SK-N-SH (cell line): ENCODE results near the gene TEKT5.

Experiments
- CTCF ChIP-seq: fragments of 200-600 bp; sonication (generic); IDR thresholded peaks from 2 replicates; pipeline ENCODE4 v1.6.1; 2017; ENCODE audit warnings: antibody characterized with exemption, mild to moderate bottlenecking, moderate library complexity
- EP300 ChIP-seq, 2 experiments: IDR thresholded peaks; 2 replicates each; pipeline versions ENCODE4 v1.4.0 to v1.6.1; 2012; ENCODE audit warnings: borderline replicate concordance in 1 of 2, low read depth in 1 of 2, low read length in 1 of 2
- IRF3 ChIP-seq: fragments of 150-350 bp; IDR thresholded peaks from 2 replicates; pipeline ENCODE4 v1.6.1; 2016; ENCODE audit warnings: mild to moderate bottlenecking, low read depth, low read length
- MAX ChIP-seq: IDR thresholded peaks from 2 replicates; pipeline ENCODE4 v1.4.0; 2012; ENCODE audit warnings: low read depth
- MXI1 ChIP-seq: IDR thresholded peaks from 2 replicates; pipeline ENCODE4 v1.6.1; 2012; ENCODE audit warnings: mild to moderate bottlenecking, low read depth, low read length, improper control_type of control experiment
- NFIC ChIP-seq: IDR thresholded peaks from 2 replicates; pipeline ENCODE4 v1.4.0; 2012; ENCODE audit warnings: borderline replicate concordance
- RAD21 ChIP-seq: IDR thresholded peaks from 2 replicates; pipeline ENCODE4 v1.6.1; 2012; ENCODE audit warnings: mild to moderate bottlenecking, low read length
- RCOR1 ChIP-seq: fragments of 150-350 bp; IDR thresholded peaks from 2 replicates; pipeline ENCODE4 v1.6.1; 2017; ENCODE audit warnings: antibody characterized with exemption, low read length
- REST ChIP-seq: IDR thresholded peaks from 2 replicates; pipeline ENCODE4 v1.6.1; 2012; ENCODE audit warnings: mild to moderate bottlenecking, low read depth, low read length, moderate library complexity
- RFX5 ChIP-seq: IDR thresholded peaks from 2 replicates; pipeline ENCODE4 v1.6.1; 2012; ENCODE audit warnings: mild to moderate bottlenecking, improper control_type of control experiment, low read length
- SIN3A ChIP-seq: IDR thresholded peaks from 2 replicates; pipeline ENCODE4 v1.6.1; 2012; ENCODE audit warnings: low read depth, mild to moderate bottlenecking, low read length, moderate library complexity, borderline replicate concordance
- USF1 ChIP-seq: IDR thresholded peaks from 2 replicates; pipeline ENCODE4 v1.4.0; 2012; ENCODE audit warnings: low read depth, borderline replicate concordance

- TF ChIP-seq CTCF (no peak), MAX (no peak), REST (no peak), RCOR1 (no peak), MXI1 (no peak), RFX5 (no peak), EP300 (IDR thresholded peaks at IDR 0.05; ENCODE audit: borderline replicate concordance in 1 of 2, low read depth in 1 of 2, low read length in 1 of 2) (no peak), SIN3A (no peak), USF1 (no peak), IRF3 (no peak), RAD21 (no peak), NFIC (no peak)
Observed at GRCh38 chr16:10676284-10676683, 18.4 kb downstream of the TEKT5 start.
